Spleen (tissue), 11 donors: ENCODE results near the gene CLIC6. TPM values are rescaled to one million over a fixed set of nuclear protein-coding genes. Genes with fewer than 3 reads are reported as not detected.
"Not testable (repeated sequence)": the region's sequence is repeated elsewhere in the genome, so short reads cannot be mapped to it uniquely, and the experiment has no call there.

ENCODE experiments used
- DNase-seq: peaks from one replicate; pipeline ENCODE4 v3.0.0-alpha.2; 2020
- H3K27ac ChIP-seq, 8 donors: fragments of 200-600 bp; sonication (generic) in 7 of 8; 1 replicate in 4 of 8; 2 replicates in 4 of 8; pipeline versions ENCODE4 v1.5.0 to v1.8.0; 2016 to 2021; ENCODE audit warnings: inconsistent platforms in 4 of 8, mild to moderate bottlenecking in 4 of 8, moderate library complexity in 1 of 8
- H3K27me3 ChIP-seq, 7 donors: fragments of 200-600 bp; sonication (generic) in 6 of 7; replicated peaks in 1 of 7; 1 replicate in 4 of 7; 2 replicates in 3 of 7; pipeline versions ENCODE4 v1.5.0 to v1.8.0; 2016 to 2021; ENCODE audit warnings: inconsistent platforms in 3 of 7, mild to moderate bottlenecking in 1 of 7
- H3K36me3 ChIP-seq, 6 donors: fragments of 200-600 bp; sonication (generic) in 5 of 6; 1 replicate in 4 of 6; 2 replicates in 2 of 6; pipeline versions ENCODE4 v1.5.0 to v1.8.0; 2016 to 2021; ENCODE audit warnings: inconsistent platforms in 2 of 6
- H3K4me1 ChIP-seq, 6 donors: fragments of 200-600 bp; sonication (generic) in 5 of 6; 1 replicate in 3 of 6; 2 replicates in 3 of 6; pipeline versions ENCODE4 v1.5.0 to v1.8.0; 2016 to 2021; ENCODE audit warnings: inconsistent platforms in 3 of 6
- H3K4me3 ChIP-seq, 8 donors: fragments of 200-600 bp; sonication (generic) in 7 of 8; 1 replicate in 4 of 8; 2 replicates in 4 of 8; pipeline versions ENCODE4 v1.5.0 to v1.8.0; 2016 to 2021; ENCODE audit warnings: inconsistent platforms in 4 of 8, mild to moderate bottlenecking in 4 of 8, moderate library complexity in 2 of 8
- H3K9me3 ChIP-seq, 8 donors: fragments of 200-600 bp; sonication (generic) in 7 of 8; 1 replicate in 4 of 8; 2 replicates in 4 of 8; pipeline versions ENCODE4 v1.5.0 to v1.8.0; 2016 to 2021; ENCODE audit warnings: inconsistent platforms in 4 of 8
- POLR2A ChIP-seq, 3 donors: fragments of 450-650 bp; IDR thresholded peaks; one replicate each; pipeline ENCODE4 v1.5.1; 2017; ENCODE audit warnings: antibody characterized with exemption in 3 of 3, mild to moderate bottlenecking in 1 of 3
- POLR2AphosphoS5 ChIP-seq, 3 donors: sonication (generic); formaldehyde crosslinking; IDR thresholded peaks; one replicate each; pipeline ENCODE4 v1.5.1; 2017; ENCODE audit warnings: antibody characterized with exemption in 3 of 3
- WGBS, 5 donors: extraction: QIAGEN DNeasy Blood & Tissue Kit in 3 of 5; methylation state at CpG; one replicate each; pipeline versions ENCODE4 v1.1.5 to v1.1.7; 2013 to 2018; 5-methylcytosine and 5-hydroxymethylcytosine counted together
- intact Hi-C: fragments of 100-400 bp; cut with DNase I; formaldehyde crosslinking; loops from one replicate; pipeline ENCODE4 v1.15.0; 2023; ENCODE audit warnings: low total_unique reads
- polyA plus RNA-seq, 3 donors: library from polyadenylated mRNA; stranded (reverse); fragments of 200-250 nt; gene quantifications; one replicate each; pipeline ENCODE4 v1.2.1, GENCODE V29; 2013
- total RNA-seq, 7 donors: library from RNA; depleted of rRNA in 3 of 7; stranded (reverse); fragments of >200 nt in 3 of 7; fragmentation: NEBNext Ultra II Directional in 4 of 7; extraction: Animal tissue kit (Norgen Biotek cat#: 25700) in 4 of 7; gene quantifications; one replicate each; pipeline versions ENCODE4 v1.1.0 to v1.2.1, GENCODE V29; 2016 to 2021
- TF ChIP-seq, protein P1 (sequence below), 11 experiments: fragments of 200-600 bp in 7 of 11; fragments of 450-650 bp in 4 of 11; sonication (generic) in 4 of 11; IDR thresholded peaks in 8 of 11; conservative IDR thresholded peaks in 3 of 11; 1 replicate in 7 of 11; 2 replicates in 4 of 11; pipeline versions ENCODE4 v1.4.0 to v1.8.0; 2016 to 2021; ENCODE audit warnings: antibody characterized with exemption in 11 of 11, inconsistent platforms in 4 of 11, mild to moderate bottlenecking in 1 of 11
- donor health status: healthy with polysubstance abuse.
- donor health status: DM: no; HTN: no; CAD: no; lungs with moderate emphysema.
- donor health status: DM: no; HTN: no; CAD: no.
- donor health status: Bipolar disorder and iron deficiency.
- donor health status: healthy.
- donor health status: DM: no; HTN: no; CAD: no.
- donor health status: DM: yes; HTN: yes; CAD: no.

Gene CLIC6
- total and polyA plus RNA-seq, 10 donors: 0.93 to 1.9 (median 1.2) TPM

DNA sequence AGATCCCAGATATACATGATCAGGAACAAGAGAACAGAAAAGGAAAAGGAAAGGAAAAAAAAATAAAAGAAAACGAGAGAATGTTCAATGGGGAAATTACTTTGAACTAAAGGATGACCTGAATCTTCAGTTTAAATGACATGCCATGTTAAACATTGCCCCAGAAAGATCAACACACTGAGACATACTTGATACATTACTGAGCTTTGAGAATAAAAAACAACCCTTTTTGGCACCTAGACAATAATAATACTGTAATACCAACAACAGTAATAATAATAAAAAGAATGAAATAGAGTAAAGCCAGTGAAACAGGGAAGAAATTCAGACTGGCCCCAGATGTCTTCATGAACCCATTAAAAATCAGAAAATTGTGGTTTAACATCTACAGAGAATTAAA is 44.8 kb downstream of the CLIC6 start:
- Histone ChIP-seq H3K36me3 (no peaks in the 10 kb centered on the region), H3K4me3 (no peak overlapping the region), H3K9me3 (no peaks in the 10 kb centered on the region), H3K4me1 (peaks cover 0 to 7% (median 0%) of the 10 kb centered on the region in 6 donors), H3K27me3 (peaks cover 0 to 7% (median 0%) of the 10 kb centered on the region in 7 donors), H3K27ac (no peak overlapping the region)
- intact Hi-C loops: no loop called here
- 50 to 69% (median 53%) methylated on average over 1 of the region's 1 CpG for WGBS, 5 donors
- DNase-seq: no peak
- TF ChIP-seq, protein P1, sequence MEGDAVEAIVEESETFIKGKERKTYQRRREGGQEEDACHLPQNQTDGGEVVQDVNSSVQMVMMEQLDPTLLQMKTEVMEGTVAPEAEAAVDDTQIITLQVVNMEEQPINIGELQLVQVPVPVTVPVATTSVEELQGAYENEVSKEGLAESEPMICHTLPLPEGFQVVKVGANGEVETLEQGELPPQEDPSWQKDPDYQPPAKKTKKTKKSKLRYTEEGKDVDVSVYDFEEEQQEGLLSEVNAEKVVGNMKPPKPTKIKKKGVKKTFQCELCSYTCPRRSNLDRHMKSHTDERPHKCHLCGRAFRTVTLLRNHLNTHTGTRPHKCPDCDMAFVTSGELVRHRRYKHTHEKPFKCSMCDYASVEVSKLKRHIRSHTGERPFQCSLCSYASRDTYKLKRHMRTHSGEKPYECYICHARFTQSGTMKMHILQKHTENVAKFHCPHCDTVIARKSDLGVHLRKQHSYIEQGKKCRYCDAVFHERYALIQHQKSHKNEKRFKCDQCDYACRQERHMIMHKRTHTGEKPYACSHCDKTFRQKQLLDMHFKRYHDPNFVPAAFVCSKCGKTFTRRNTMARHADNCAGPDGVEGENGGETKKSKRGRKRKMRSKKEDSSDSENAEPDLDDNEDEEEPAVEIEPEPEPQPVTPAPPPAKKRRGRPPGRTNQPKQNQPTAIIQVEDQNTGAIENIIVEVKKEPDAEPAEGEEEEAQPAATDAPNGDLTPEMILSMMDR (IDR thresholded peaks at IDR 0.05 in 8 of 11, conservative IDR thresholded peaks at IDR 0.05 in 3 of 11): no peak
- TF ChIP-seq POLR2A (IDR thresholded peaks at IDR 0.05) (no peak), POLR2AphosphoS5 (IDR thresholded peaks at IDR 0.05) (no peak)

DNA sequence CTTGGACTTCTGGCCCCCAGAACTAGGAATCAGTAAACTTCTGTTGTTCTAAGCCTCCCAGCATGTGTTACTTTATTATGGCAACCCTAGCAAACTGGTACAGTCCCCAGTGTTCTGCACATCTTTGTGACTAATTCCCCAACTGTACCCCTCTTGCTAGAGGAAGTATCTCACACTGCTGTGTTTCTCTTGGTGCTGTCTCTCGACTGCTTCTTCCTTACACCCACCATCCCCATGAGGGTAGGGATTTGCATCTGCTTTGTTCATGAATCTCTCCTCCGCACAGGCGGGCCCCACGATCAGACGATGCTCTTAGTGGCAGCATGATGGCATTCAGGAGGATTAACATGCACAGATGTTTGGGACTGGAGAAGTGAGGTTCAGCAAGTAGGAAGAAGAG is 46.7 kb downstream of the CLIC6 start:
- intact Hi-C loops: no loop called here
- WGBS, 5 donors: 67 to 88% (median 78%) methylated on average over 5 of the region's 5 CpGs
- TF ChIP-seq POLR2A (IDR thresholded peaks at IDR 0.05) (no peak), POLR2AphosphoS5 (IDR thresholded peaks at IDR 0.05) (no peak)
- TF ChIP-seq, protein P1 (IDR thresholded peaks at IDR 0.05 in 8 of 11, conservative IDR thresholded peaks at IDR 0.05 in 3 of 11): no peak
- peaks cover 0 to 7% (median 0%) of the 10 kb centered on the region in 6 donors for H3K4me1 ChIP-seq
- H3K36me3 ChIP-seq: no peaks in the 10 kb centered on the region
- no peak overlapping the region for H3K4me3 ChIP-seq
- no peak for DNase-seq
- H3K27ac ChIP-seq: no peak overlapping the region
- no peaks in the 10 kb centered on the region for H3K9me3 ChIP-seq
- H3K27me3 ChIP-seq: peaks cover 0 to 7% (median 0%) of the 10 kb centered on the region in 7 donors

DNA sequence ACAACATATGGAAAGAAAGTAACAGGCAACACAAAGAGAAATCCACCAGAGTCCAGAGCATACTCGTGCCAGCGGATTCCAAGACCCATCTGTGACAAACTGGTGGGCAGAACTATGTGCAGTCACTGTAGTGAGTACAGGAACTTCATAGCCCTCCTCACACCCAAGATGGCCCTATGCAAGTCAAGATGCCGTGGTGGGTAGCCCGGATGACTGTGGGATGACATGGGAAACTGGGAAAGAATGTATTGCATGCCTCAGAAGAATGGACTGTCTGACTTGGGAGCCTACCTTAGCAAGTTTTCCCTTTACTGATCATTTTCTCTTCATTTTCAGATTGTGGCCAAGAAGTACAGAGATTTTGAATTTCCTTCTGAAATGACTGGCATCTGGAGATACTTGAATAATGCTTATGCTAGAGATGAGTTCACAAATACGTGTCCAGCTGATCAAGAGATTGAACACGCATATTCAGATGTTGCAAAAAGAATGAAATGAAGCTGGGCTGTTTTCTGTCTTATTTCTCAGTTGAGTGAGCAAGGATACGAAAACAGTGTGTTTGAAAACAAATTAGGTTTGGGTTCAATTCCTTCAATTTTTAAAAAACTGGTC is 47.3 kb downstream of the CLIC6 start:
- H3K27ac ChIP-seq: no peak overlapping the region
- peaks cover 0 to 7% (median 0%) of the 10 kb centered on the region in 7 donors for H3K27me3 ChIP-seq
- H3K9me3 ChIP-seq: no peaks in the 10 kb centered on the region
- intact Hi-C loops: no loop called here
- DNase-seq: no peak
- TF ChIP-seq POLR2AphosphoS5 (IDR thresholded peaks at IDR 0.05): no peak
- TF ChIP-seq, protein P1 (IDR thresholded peaks at IDR 0.05 in 8 of 11, conservative IDR thresholded peaks at IDR 0.05 in 3 of 11): no peak
- TF ChIP-seq POLR2A (IDR thresholded peaks at IDR 0.05): no peak
- 82 to 91% (median 84%) methylated on average over 7 of the region's 7 CpGs for WGBS, 5 donors
- H3K4me3 ChIP-seq: no peak overlapping the region
- H3K4me1 ChIP-seq: peaks cover 0 to 7% (median 0%) of the 10 kb centered on the region in 6 donors
- no peaks in the 10 kb centered on the region for H3K36me3 ChIP-seq

DNA sequence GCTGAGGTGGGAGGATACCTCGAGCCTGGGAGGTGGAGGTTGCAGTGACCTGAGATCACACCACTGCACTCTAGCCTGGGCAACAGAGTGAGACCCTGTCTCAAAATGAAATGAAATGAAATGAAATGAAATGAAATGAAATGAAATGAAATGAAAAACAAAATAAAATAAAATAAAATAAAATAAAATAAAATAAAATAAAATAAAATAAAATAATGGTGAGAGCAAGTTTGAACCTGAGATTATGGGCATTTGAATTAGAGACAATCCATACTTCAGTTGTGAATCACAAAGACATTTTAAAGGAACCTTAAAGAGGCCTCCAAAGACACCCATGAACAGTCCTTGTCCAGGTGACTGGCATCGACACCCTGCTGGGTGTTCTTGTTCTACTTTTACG is 49.7 kb downstream of the CLIC6 start:
- H3K9me3 ChIP-seq, H3K27ac ChIP-seq, H3K4me1 ChIP-seq, DNase-seq, intact Hi-C loops, H3K4me3 ChIP-seq, H3K36me3 ChIP-seq: not testable (repeated sequence)
- H3K27me3 ChIP-seq: peaks cover 0 to 18% (median 0%) of the 10 kb centered on the region in 7 donors
- WGBS, 5 donors: 87 to 94% (median 92%) methylated on average over 3 of the region's 3 CpGs
